CD4-positive, alpha-beta memory T cell (primary cell): Measurements from ENCODE around the gene STXBP6. TPM values are rescaled to one million over a fixed set of nuclear protein-coding genes. Genes with fewer than 3 reads are reported as not detected.

Experiments
- CTCF ChIA-PET: fragments of 350-600 bp; sonication (Branson Sonifier 250); formaldehyde crosslinking; loops from one replicate; lab custom pipeline; 2021; ENCODE audit warnings: inconsistent platforms; ENCODE audit not compliant: partially characterized antibody; lab: Charles Lee
- POLR2A ChIA-PET: fragments of 350-600 bp; sonication (Branson Sonifier 250); formaldehyde crosslinking; loops from one replicate; lab custom pipeline; 2021; ENCODE audit not compliant: partially characterized antibody; lab: Charles Lee
- DNase-seq, 5 donors: peaks; one replicate each; pipeline versions ENCODE4 v3.0.0 to v3.0.0-alpha.2; 2020 to 2022; ENCODE audit warnings: mixed read lengths in 1 of 5
- H3K27ac ChIP-seq: one replicate; pipeline ENCODE4 v1.7.0; 2013; ENCODE audit warnings: low read depth, low read length
- H3K27me3 ChIP-seq: 2 replicates; pipeline ENCODE4 v1.7.0; 2013; ENCODE audit warnings: mild to moderate bottlenecking, low read length, moderate library complexity; ENCODE audit not compliant: insufficient read depth
- H3K36me3 ChIP-seq: 2 replicates; pipeline ENCODE4 v1.7.0; 2013; ENCODE audit warnings: mild to moderate bottlenecking, low read length, moderate library complexity; ENCODE audit not compliant: insufficient read depth
- H3K4me1 ChIP-seq: 2 replicates; pipeline ENCODE4 v1.7.0; 2013; ENCODE audit warnings: mild to moderate bottlenecking, low read length, moderate library complexity; ENCODE audit not compliant: insufficient read depth
- H3K4me3 ChIP-seq, 2 donors: one replicate each; pipeline ENCODE4 v1.7.0; 2013; ENCODE audit warnings: low read length in 2 of 2, mild to moderate bottlenecking in 1 of 2
- H3K9me3 ChIP-seq, 2 donors: one replicate each; pipeline ENCODE4 v1.7.0; 2013; ENCODE audit warnings: low read length in 2 of 2, control low read depth in 1 of 2; ENCODE audit not compliant: control insufficient read depth in 1 of 2
- H3K27ac Mint-ChIP-seq, 7 donors: one replicate each; pipeline ENCODE4 v1.8.0; 2020 to 2021; ENCODE audit warnings: mixed read lengths in 7 of 7, mild to moderate bottlenecking in 6 of 7, inconsistent platforms in 3 of 7, moderate library complexity in 3 of 7
- H3K27me3 Mint-ChIP-seq, 2 donors: one replicate each; pipeline ENCODE4 v1.8.0; 2020 to 2021; ENCODE audit warnings: mixed read lengths in 2 of 2
- H3K36me3 Mint-ChIP-seq, 2 donors: one replicate each; pipeline ENCODE4 v1.8.0; 2020 to 2021; ENCODE audit warnings: mixed read lengths in 2 of 2, inconsistent platforms in 1 of 2, mild to moderate bottlenecking in 1 of 2
- H3K4me1 Mint-ChIP-seq, 4 donors: one replicate each; pipeline ENCODE4 v1.8.0; 2020 to 2021; ENCODE audit warnings: mixed read lengths in 4 of 4, mild to moderate bottlenecking in 1 of 4
- H3K4me3 Mint-ChIP-seq, 8 donors: one replicate each; pipeline ENCODE4 v1.8.0; 2020 to 2021; ENCODE audit warnings: mixed read lengths in 8 of 8, mild to moderate bottlenecking in 7 of 8, moderate library complexity in 6 of 8, inconsistent platforms in 3 of 8
- H3K9me3 Mint-ChIP-seq, 8 donors: one replicate each; pipeline ENCODE4 v1.8.0; 2020 to 2021; ENCODE audit warnings: mixed read lengths in 8 of 8, mild to moderate bottlenecking in 5 of 8, inconsistent platforms in 3 of 8, moderate library complexity in 1 of 8
- intact Hi-C: fragments of 100-400 bp; cut with micrococcal nuclease; formaldehyde crosslinking; loops from one replicate; pipeline ENCODE4 v1.15.1; 2023
- polyA plus RNA-seq, 2 donors: library from polyadenylated mRNA; unstranded; fragments of 300-500 nt; fragmentation: Illumina TruSeq; gene quantifications; one replicate each; pipeline ENCODE4 v1.2.3, GENCODE V29; 2021
- total RNA-seq, 2 experiments: library from RNA; stranded (reverse); gene quantifications; one replicate each; pipeline ENCODE4 v1.2.3, GENCODE V29; 2021

Gene STXBP6
- total and polyA plus RNA-seq, 4 experiments from 2014 or later, result not detected

- H3K9me3 ChIP-seq, result no peaks in the 10 kb centered on the region
- H3K27ac ChIP-seq, result no peak overlapping the region
- Mint-ChIP-seq H3K36me3 (no peaks in the 10 kb centered on the region), H3K9me3 (no peaks in the 10 kb centered on the region), H3K27me3 (peaks cover 7 to 14% of the 10 kb centered on the region in 2 donors), H3K27ac (no peak overlapping the region), H3K4me3 (no peak overlapping the region), H3K4me1 (no peaks in the 10 kb centered on the region)
- POLR2A ChIA-PET, result no interaction called here
- no peak overlapping the region for H3K4me3 ChIP-seq
- no peaks in the 10 kb centered on the region for H3K4me1 ChIP-seq
- H3K36me3 ChIP-seq, result no peaks in the 10 kb centered on the region
- intact Hi-C loops, result no loop called here
- DNase-seq, result no peak
- CTCF ChIA-PET, result no interaction called here
- H3K27me3 ChIP-seq, result peaks cover 5% of the 10 kb centered on the region
Observed at GRCh38 chr14:24847568-24848095, 202.3 kb downstream of the STXBP6 start.

- H3K36me3 Mint-ChIP-seq, result no peaks in the 10 kb centered on the region
- DNase-seq, result no peak
- CTCF ChIA-PET, result no interaction called here
- Histone ChIP-seq H3K27ac (no peak overlapping the region), H3K36me3 (no peaks in the 10 kb centered on the region), H3K9me3 (no peaks in the 10 kb centered on the region), H3K4me1 (no peaks in the 10 kb centered on the region), H3K27me3 (peaks cover 5% of the 10 kb centered on the region), H3K4me3 (no peak overlapping the region)
- intact Hi-C loops, result no loop called here
- no peaks in the 10 kb centered on the region for H3K4me1 Mint-ChIP-seq
- H3K9me3 Mint-ChIP-seq, result no peaks in the 10 kb centered on the region
- POLR2A ChIA-PET, result no interaction called here
- H3K27ac Mint-ChIP-seq, result no peak overlapping the region
- H3K4me3 Mint-ChIP-seq, result no peak overlapping the region
- peaks cover 10 to 12% of the 10 kb centered on the region in 2 donors for H3K27me3 Mint-ChIP-seq
Observed at GRCh38 chr14:24846261-24846660, 203.7 kb downstream of the STXBP6 start.

GRCh38 chr14:24845851-24846250, 204.1 kb downstream of the STXBP6 start:
- H3K27me3 Mint-ChIP-seq, result peaks cover 10 to 12% of the 10 kb centered on the region in 2 donors
- no peak overlapping the region for H3K27ac ChIP-seq
- H3K4me3 ChIP-seq, result no peak overlapping the region
- no peaks in the 10 kb centered on the region for H3K9me3 ChIP-seq
- H3K27me3 ChIP-seq, result peaks cover 5% of the 10 kb centered on the region
- CTCF ChIA-PET, result no interaction called here
- no peaks in the 10 kb centered on the region for H3K9me3 Mint-ChIP-seq
- no peak overlapping the region for H3K4me3 Mint-ChIP-seq
- DNase-seq, result no peak
- no peaks in the 10 kb centered on the region for H3K4me1 Mint-ChIP-seq
- no peaks in the 10 kb centered on the region for H3K36me3 ChIP-seq
- no peaks in the 10 kb centered on the region for H3K36me3 Mint-ChIP-seq
- H3K27ac Mint-ChIP-seq, result no peak overlapping the region
- intact Hi-C loops, result no loop called here
- POLR2A ChIA-PET, result no interaction called here
- H3K4me1 ChIP-seq, result no peaks in the 10 kb centered on the region

- H3K4me3 Mint-ChIP-seq, result no peak overlapping the region
- H3K27me3 Mint-ChIP-seq, result peaks cover 9 to 12% of the 10 kb centered on the region in 2 donors
- no peak for DNase-seq
- no peaks in the 10 kb centered on the region for H3K4me1 Mint-ChIP-seq
- ChIA-PET POLR2A (no interaction called here), CTCF (interaction anchor here (1.0 kb wide), 1 partner anchor 289 kb away, joined by 3 read pairs; no protein-coding TSS in a partner anchor)
- no peak overlapping the region for H3K27ac ChIP-seq
- no peaks in the 10 kb centered on the region for H3K36me3 ChIP-seq
- no peak overlapping the region for H3K4me3 ChIP-seq
- H3K9me3 Mint-ChIP-seq, result no peaks in the 10 kb centered on the region
- intact Hi-C loops, result no loop called here
- H3K9me3 ChIP-seq, result no peaks in the 10 kb centered on the region
- H3K27ac Mint-ChIP-seq, result no peak overlapping the region
- H3K36me3 Mint-ChIP-seq, result no peaks in the 10 kb centered on the region
- H3K27me3 ChIP-seq, result peaks cover 5% of the 10 kb centered on the region
- H3K4me1 ChIP-seq, result no peaks in the 10 kb centered on the region
Observed at GRCh38 chr14:24844011-24844410, 205.9 kb downstream of the STXBP6 start.

GRCh38 chr14:24843494-24843893, 206.5 kb downstream of the STXBP6 start:
- Histone ChIP-seq H3K27me3 (peaks cover 5% of the 10 kb centered on the region), H3K27ac (no peak overlapping the region), H3K9me3 (no peaks in the 10 kb centered on the region), H3K4me3 (no peak overlapping the region), H3K36me3 (no peaks in the 10 kb centered on the region), H3K4me1 (no peaks in the 10 kb centered on the region)
- Mint-ChIP-seq H3K27ac (no peak overlapping the region), H3K9me3 (no peaks in the 10 kb centered on the region), H3K36me3 (no peaks in the 10 kb centered on the region), H3K4me1 (no peaks in the 10 kb centered on the region), H3K27me3 (peaks cover 7 to 11% of the 10 kb centered on the region in 2 donors), H3K4me3 (no peak overlapping the region)
- DNase-seq, result no peak
- CTCF ChIA-PET, result no interaction called here
- intact Hi-C loops, result no loop called here
- POLR2A ChIA-PET, result no interaction called here

- Histone ChIP-seq H3K4me1 (no peaks in the 10 kb centered on the region), H3K27me3 (no peaks in the 10 kb centered on the region), H3K9me3 (no peaks in the 10 kb centered on the region), H3K27ac (no peak overlapping the region), H3K36me3 (no peaks in the 10 kb centered on the region), H3K4me3 (no peak overlapping the region)
- ChIA-PET POLR2A (no interaction called here), CTCF (interaction anchor here (1.5 kb wide), 1 partner anchor 9 kb away, joined by 3 read pairs; no protein-coding TSS in a partner anchor)
- Mint-ChIP-seq H3K4me3 (no peak overlapping the region), H3K36me3 (no peaks in the 10 kb centered on the region), H3K4me1 (no peaks in the 10 kb centered on the region), H3K9me3 (no peaks in the 10 kb centered on the region), H3K27ac (no peak overlapping the region), H3K27me3 (peaks cover 4 to 7% of the 10 kb centered on the region in 2 donors)
- no peak for DNase-seq
- intact Hi-C loops, result no loop called here
Observed at GRCh38 chr14:24840204-24840893, 209.6 kb downstream of the STXBP6 start.

- intact Hi-C loops, result no loop called here
- no peaks in the 10 kb centered on the region for H3K4me1 ChIP-seq
- Mint-ChIP-seq H3K4me3 (no peak overlapping the region), H3K27ac (no peak overlapping the region), H3K4me1 (no peaks in the 10 kb centered on the region), H3K36me3 (no peaks in the 10 kb centered on the region), H3K9me3 (no peaks in the 10 kb centered on the region), H3K27me3 (peaks cover 3 to 5% of the 10 kb centered on the region in 2 donors)
- no peaks in the 10 kb centered on the region for H3K27me3 ChIP-seq
- H3K27ac ChIP-seq, result no peak overlapping the region
- ChIA-PET CTCF (interaction anchor here (1.5 kb wide), 1 partner anchor 9 kb away, joined by 3 read pairs; no protein-coding TSS in a partner anchor), POLR2A (no interaction called here)
- no peak overlapping the region for H3K4me3 ChIP-seq
- no peak for DNase-seq
- H3K36me3 ChIP-seq, result no peaks in the 10 kb centered on the region
- H3K9me3 ChIP-seq, result no peaks in the 10 kb centered on the region
Observed at GRCh38 chr14:24839617-24840203, 210.2 kb downstream of the STXBP6 start.
